Large intestine (tissue), 3 donors: Measurements from ENCODE around the gene MAP3K15. TPM values are rescaled to one million over a fixed set of nuclear protein-coding genes. Genes with fewer than 3 reads are reported as not detected.
"Not testable (repeated sequence)": the region's sequence is repeated elsewhere in the genome, so short reads cannot be mapped to it uniquely, and the experiment has no call there.

Experiments
- DNase-seq, 2 donors: peaks; one replicate each; pipeline versions ENCODE4 v3.0.0 to v3.0.0-alpha.2; 2013
- H3K27ac ChIP-seq: one replicate; pipeline ENCODE4 v1.5.1; 2013; ENCODE audit warnings: low read length
- H3K27me3 ChIP-seq: 2 replicates; pipeline ENCODE4 v1.6.1; 2013; ENCODE audit warnings: low read length; ENCODE audit not compliant: control insufficient read depth, insufficient read depth
- H3K36me3 ChIP-seq: 2 replicates; pipeline ENCODE4 v1.6.1; 2013; ENCODE audit warnings: low read length; ENCODE audit not compliant: control insufficient read depth, insufficient read depth
- H3K4me1 ChIP-seq: one replicate; pipeline ENCODE4 v1.6.1; 2013; ENCODE audit warnings: low read length; ENCODE audit not compliant: control insufficient read depth, insufficient read depth
- H3K4me3 ChIP-seq: one replicate; pipeline ENCODE4 v1.5.1; 2013; ENCODE audit warnings: low read length
- H3K9me3 ChIP-seq: one replicate; pipeline ENCODE4 v1.6.1; 2013; ENCODE audit warnings: mild to moderate bottlenecking, low read depth, low read length, moderate library complexity; ENCODE audit not compliant: control insufficient read depth
- WGBS: methylation state at CpG from one replicate; pipeline ENCODE4 v1.1.5; 2013; ENCODE audit warnings: low lambda C conversion rate; ENCODE audit not compliant: insufficient coverage; 5-methylcytosine and 5-hydroxymethylcytosine counted together
- polyA plus RNA-seq: library from polyadenylated mRNA; unstranded; fragments of 120-200 nt; gene quantifications from one replicate; pipeline ENCODE4 v1.2.1, GENCODE V29; 2013

MAP3K15 gene
- polyA plus RNA-seq, 1 donor, result 0.30 TPM

DNA sequence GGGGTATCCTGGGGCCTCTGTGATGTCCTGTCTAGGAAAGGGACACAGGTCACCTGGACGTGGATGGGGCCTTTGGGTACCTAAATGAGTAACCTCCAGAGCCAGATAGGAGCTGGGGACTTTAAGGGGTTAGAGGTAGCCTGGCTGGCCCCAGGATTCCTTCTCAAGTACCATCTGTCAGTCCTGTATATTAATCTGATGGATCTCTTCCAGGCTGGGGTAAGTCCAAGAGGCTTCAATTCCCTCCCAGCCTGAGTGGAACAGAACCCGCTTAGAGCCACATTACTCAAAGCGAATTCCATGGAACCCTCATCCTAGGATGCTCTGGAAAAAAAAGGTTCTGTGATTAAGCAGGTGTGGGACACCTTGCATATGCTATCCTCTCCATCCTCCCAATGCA, 24.8 kb upstream of the MAP3K15 start:
- no peaks in the 10 kb centered on the region for H3K36me3 ChIP-seq
- H3K9me3 ChIP-seq, result no peaks in the 10 kb centered on the region
- WGBS, result no CpG with 5 or more reads among the region's 3 CpGs
- H3K27me3 ChIP-seq, result no peaks in the 10 kb centered on the region
- H3K27ac ChIP-seq, result no peak overlapping the region
- no peaks in the 10 kb centered on the region for H3K4me1 ChIP-seq
- H3K4me3 ChIP-seq, result no peak overlapping the region
- DNase-seq, result no peak

GRCh38 chrX:19539665-19540064, 24.4 kb upstream of the MAP3K15 start:
- Histone ChIP-seq H3K4me3 (no peak overlapping the region), H3K27ac (no peak overlapping the region), H3K27me3 (no peaks in the 10 kb centered on the region), H3K9me3 (no peaks in the 10 kb centered on the region), H3K4me1 (no peaks in the 10 kb centered on the region), H3K36me3 (no peaks in the 10 kb centered on the region)
- WGBS, result no CpG with 5 or more reads among the region's 4 CpGs
- DNase-seq, result no peak

- Histone ChIP-seq H3K4me3 (no peak overlapping the region), H3K27me3 (no peaks in the 10 kb centered on the region), H3K4me1 (no peaks in the 10 kb centered on the region), H3K27ac (no peak overlapping the region), H3K9me3 (no peaks in the 10 kb centered on the region), H3K36me3 (no peaks in the 10 kb centered on the region)
- DNase-seq, result no peak
- no CpG with 5 or more reads among the region's 2 CpGs for WGBS
Measured at GRCh38 chrX:19535476-19535875, 20.2 kb upstream of the MAP3K15 start.

GRCh38 chrX:19532709-19533108, 17.4 kb upstream of the MAP3K15 start:
- no CpG with 5 or more reads among the region's 8 CpGs for WGBS
- no peak for DNase-seq
- Histone ChIP-seq H3K27ac (no peak overlapping the region), H3K4me1 (no peaks in the 10 kb centered on the region), H3K36me3 (no peaks in the 10 kb centered on the region), H3K4me3 (no peak overlapping the region), H3K9me3 (no peaks in the 10 kb centered on the region), H3K27me3 (no peaks in the 10 kb centered on the region)

GRCh38 chrX:19517965-19518364, 2.7 kb upstream of the MAP3K15 start:
- Histone ChIP-seq H3K9me3 (no peaks in the 10 kb centered on the region), H3K27ac (no peak overlapping the region), H3K27me3 (peaks cover 12% of the 10 kb centered on the region), H3K4me3 (no peak overlapping the region), H3K4me1 (peaks cover 4% of the 10 kb centered on the region), H3K36me3 (no peaks in the 10 kb centered on the region)
- no CpG with 5 or more reads among the region's 4 CpGs for WGBS
- no peak for DNase-seq

GRCh38 chrX:19515615-19516105, 352 bp upstream of the MAP3K15 start:
- peaks cover 4% of the 10 kb centered on the region for H3K4me1 ChIP-seq
- no peak overlapping the region for H3K4me3 ChIP-seq
- peaks cover 12% of the 10 kb centered on the region for H3K27me3 ChIP-seq
- WGBS, result no CpG with 5 or more reads among the region's 23 CpGs
- DNase-seq, result no peak
- no peaks in the 10 kb centered on the region for H3K36me3 ChIP-seq
- H3K27ac ChIP-seq, result no peak overlapping the region
- H3K9me3 ChIP-seq, result no peaks in the 10 kb centered on the region

GRCh38 chrX:19513383-19513782, 1.9 kb downstream of the MAP3K15 start:
- H3K27ac ChIP-seq, result no peak overlapping the region
- no peaks in the 10 kb centered on the region for H3K9me3 ChIP-seq
- H3K4me3 ChIP-seq, result no peak overlapping the region
- DNase-seq, result peak in 1 of 2 donors; percentile 4
- H3K27me3 ChIP-seq, result peaks cover 10% of the 10 kb centered on the region
- no CpG with 5 or more reads among the region's 4 CpGs for WGBS
- no peaks in the 10 kb centered on the region for H3K36me3 ChIP-seq
- H3K4me1 ChIP-seq, result peaks cover 4% of the 10 kb centered on the region

DNA sequence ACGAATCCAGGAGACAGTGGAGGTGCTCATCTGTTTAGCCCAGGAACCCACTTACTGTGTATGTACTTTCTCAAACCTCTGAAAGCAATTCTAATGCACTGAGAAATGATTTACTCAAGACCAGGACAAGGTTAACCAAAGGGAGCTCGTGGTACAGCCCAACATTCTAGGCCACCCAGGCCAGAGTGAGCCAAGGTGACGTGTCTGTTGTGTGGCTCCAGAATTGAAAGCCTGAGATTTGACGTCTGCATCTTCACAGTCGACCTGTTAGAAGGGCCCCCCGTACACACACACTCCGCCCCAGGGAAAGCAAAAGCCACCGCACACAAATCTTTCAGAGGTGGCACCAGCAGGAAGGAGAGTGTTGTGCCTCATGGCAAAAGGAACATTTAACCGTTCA, 2.3 kb downstream of the MAP3K15 start:
- Histone ChIP-seq H3K27me3 (peaks cover 10% of the 10 kb centered on the region), H3K4me3 (no peak overlapping the region), H3K4me1 (peaks cover 4% of the 10 kb centered on the region), H3K27ac (no peak overlapping the region), H3K9me3 (no peaks in the 10 kb centered on the region), H3K36me3 (no peaks in the 10 kb centered on the region)
- WGBS, result no CpG with 5 or more reads among the region's 9 CpGs
- DNase-seq, result no peak

DNA sequence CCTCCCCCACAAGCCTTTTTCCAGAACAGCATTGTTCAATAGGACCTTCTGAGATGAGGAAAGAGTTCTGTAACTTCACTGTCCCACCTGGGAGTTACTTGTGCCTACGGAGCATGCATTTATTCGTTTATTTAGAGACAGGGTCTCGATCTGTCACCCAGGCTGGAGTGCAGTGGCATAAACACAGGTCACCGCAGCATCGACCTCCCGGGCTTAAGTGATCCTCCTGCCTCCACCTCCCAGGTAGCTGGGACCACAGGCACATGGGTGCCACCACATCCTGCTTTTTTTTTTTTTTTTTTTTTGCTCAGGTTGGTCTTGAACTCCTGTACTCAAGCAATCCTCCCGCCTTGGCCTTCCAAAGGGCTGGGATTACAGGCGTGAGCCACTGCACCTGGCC, 2.9 kb downstream of the MAP3K15 start:
- Histone ChIP-seq H3K4me1 (peaks cover 4% of the 10 kb centered on the region), H3K4me3 (no peak overlapping the region), H3K27ac (no peak overlapping the region), H3K27me3 (peaks cover 10% of the 10 kb centered on the region), H3K36me3 (no peaks in the 10 kb centered on the region), H3K9me3 (no peaks in the 10 kb centered on the region)
- DNase-seq, result no peak
- WGBS, result no CpG with 5 or more reads among the region's 8 CpGs

DNA sequence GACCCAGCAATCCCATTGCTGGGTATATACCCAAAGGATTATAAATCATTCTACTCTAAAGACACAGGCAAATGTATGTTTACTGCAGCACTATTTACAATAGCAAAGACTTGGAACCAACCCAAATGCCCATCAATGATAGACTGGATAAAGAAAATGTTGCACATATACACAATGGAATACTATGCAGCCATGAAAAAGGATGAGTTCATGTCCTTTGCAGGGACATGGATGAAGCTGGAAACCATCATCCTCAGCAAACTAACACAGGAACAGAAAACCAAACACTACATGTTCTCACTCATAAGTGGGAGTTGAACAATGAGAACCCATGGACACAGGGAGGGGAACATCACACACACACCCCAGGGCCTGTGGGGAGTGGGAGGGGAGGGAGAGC, 3.5 kb downstream of the MAP3K15 start:
- H3K36me3 ChIP-seq, H3K27me3 ChIP-seq, H3K9me3 ChIP-seq, H3K4me3 ChIP-seq, H3K27ac ChIP-seq, DNase-seq, H3K4me1 ChIP-seq: not testable (repeated sequence)

- H3K4me3 ChIP-seq, result no peak overlapping the region
- no peaks in the 10 kb centered on the region for H3K27me3 ChIP-seq
- no peak overlapping the region for H3K27ac ChIP-seq
- no peaks in the 10 kb centered on the region for H3K9me3 ChIP-seq
- no peak for DNase-seq
- H3K36me3 ChIP-seq, result no peaks in the 10 kb centered on the region
- WGBS, result no CpG with 5 or more reads among the region's 7 CpGs
- no peaks in the 10 kb centered on the region for H3K4me1 ChIP-seq
Measured at GRCh38 chrX:19496711-19497110, 18.6 kb downstream of the MAP3K15 start.
